Mammary epithelial cell (primary cell): ENCODE measurements around the gene DHX40.

Experiments used
- CTCF ChIP-seq, 2 donors: IDR thresholded peaks in 1 of 2; conservative IDR thresholded peaks in 1 of 2; 2 replicates each; pipeline ENCODE4 v1.5.1; 2011 to 2012; ENCODE audit warnings: inconsistent platforms in 2 of 2, low read length in 2 of 2, mild to moderate bottlenecking in 2 of 2, control low read depth in 1 of 2, low read depth in 1 of 2; ENCODE audit not compliant: insufficient read depth in 1 of 2; ENCODE audit errors: extremely low read depth in 1 of 2
- EZH2 ChIP-seq: IDR thresholded peaks from 2 replicates; pipeline ENCODE4 v1.6.1; 2012; ENCODE audit warnings: low read length, inconsistent platforms, borderline replicate concordance

- TF ChIP-seq CTCF (conservative IDR thresholded peaks at IDR 0.05 in 1 of 2, IDR thresholded peaks at IDR 0.05 in 1 of 2; ENCODE audit: extremely low read depth in 1 of 2, insufficient read depth in 1 of 2, low read depth in 1 of 2, low read length in 2 of 2) (no peak), EZH2 (no peak)
These were observed 57.7 kb downstream of the DHX40 start for GRCh38 chr17:59623151-59623550.
